ENCODE data around the gene PTRHD1. TPM values are rescaled to one million over a fixed set of nuclear protein-coding genes. Genes with fewer than 3 reads are reported as not detected.

The PTRHD1 gene
- total and polyA plus RNA-seq, 2 experiments from 2014 or later = 27.5 to 46.2 TPM

- Histone ChIP-seq H3K27me3 (replicated peaks; ENCODE audit: insufficient read depth) (no peaks in the 10 kb centered on the region), H3K36me3 (ENCODE audit: low read depth) (no peaks in the 10 kb centered on the region), H2AFZ (no peak overlapping the region), H3K79me2 (ENCODE audit: insufficient read depth) (peaks cover 3% of the 10 kb centered on the region), H3K9me3 (ENCODE audit: low read depth) (no peaks in the 10 kb centered on the region), H3K4me2 (ENCODE audit: unreplicated experiment) (no peak overlapping the region), H3K9me2 (ENCODE audit: insufficient read depth) (no peaks in the 10 kb centered on the region), H3K27ac (no peak overlapping the region), H4K20me1 (ENCODE audit: insufficient read depth) (no peaks in the 10 kb centered on the region), H3F3A (ENCODE audit: insufficient read depth) (no peaks in the 10 kb centered on the region; the same call in 1 of the 2 replicates), H3K4me3 (no peak overlapping the region), H3K9ac (no peak overlapping the region), H3K4me1 (ENCODE audit: insufficient read depth) (no peaks in the 10 kb centered on the region)
- DNase-seq = no peak
- WGBS, 2 experiments (ENCODE audit: low coverage in 1 of 2, low lambda C conversion rate in 2 of 2, missing lambda C conversion rate in 2 of 2) = 84 to 89% methylated on average over 3 of the region's 3 CpGs
- TF ChIP-seq EZH2 (IDR thresholded peaks at IDR 0.05; ENCODE audit: insufficient read depth, poor library complexity, severe bottlenecking) (no peak), EZH2phosphoT487 (IDR thresholded peaks at IDR 0.05; ENCODE audit: insufficient read depth, low read depth) (no peak)
- in situ Hi-C loops (cut with MboI) = no loop called here
Observed at GRCh38 chr2:24788816-24789215, 4.4 kb downstream of the PTRHD1 start.

GRCh38 chr2:24787532-24787931 is 5.7 kb downstream of the PTRHD1 start:
- Histone ChIP-seq H3K9me3 (ENCODE audit: low read depth) (no peaks in the 10 kb centered on the region), H3K27me3 (replicated peaks; ENCODE audit: insufficient read depth) (no peaks in the 10 kb centered on the region), H3K79me2 (ENCODE audit: insufficient read depth) (no peaks in the 10 kb centered on the region), H4K20me1 (ENCODE audit: insufficient read depth) (no peaks in the 10 kb centered on the region), H3K4me2 (ENCODE audit: unreplicated experiment) (no peak overlapping the region), H3K36me3 (ENCODE audit: low read depth) (no peaks in the 10 kb centered on the region), H3K9me2 (ENCODE audit: insufficient read depth) (no peaks in the 10 kb centered on the region), H3K9ac (no peak overlapping the region), H3K27ac (no peak overlapping the region), H2AFZ (no peak overlapping the region), H3F3A (ENCODE audit: insufficient read depth) (no peaks in the 10 kb centered on the region; the same call in 1 of the 2 replicates), H3K4me3 (no peak overlapping the region), H3K4me1 (ENCODE audit: insufficient read depth) (no peaks in the 10 kb centered on the region)
- TF ChIP-seq EZH2 (IDR thresholded peaks at IDR 0.05; ENCODE audit: insufficient read depth, poor library complexity, severe bottlenecking) (no peak), EZH2phosphoT487 (IDR thresholded peaks at IDR 0.05; ENCODE audit: insufficient read depth, low read depth) (no peak)
- in situ Hi-C loops (cut with MboI) = no loop called here
- no peak for DNase-seq
- 70 to 73% methylated on average over 2 of the region's 2 CpGs for whole genome bisulfite sequencing, 2 experiments (ENCODE audit: low coverage in 1 of 2, low lambda C conversion rate in 2 of 2, missing lambda C conversion rate in 2 of 2)

- WGBS, 2 experiments (ENCODE audit: low coverage in 1 of 2, low lambda C conversion rate in 2 of 2, missing lambda C conversion rate in 2 of 2) = 72 to 73% methylated on average over 6 of the region's 6 CpGs
- Histone ChIP-seq H3K79me2 (ENCODE audit: insufficient read depth) (no peaks in the 10 kb centered on the region), H4K20me1 (ENCODE audit: insufficient read depth) (no peaks in the 10 kb centered on the region), H3F3A (ENCODE audit: insufficient read depth) (no peaks in the 10 kb centered on the region), H2AFZ (no peak overlapping the region), H3K36me3 (ENCODE audit: low read depth) (no peaks in the 10 kb centered on the region), H3K9ac (no peak overlapping the region), H3K4me2 (ENCODE audit: unreplicated experiment) (no peak overlapping the region), H3K27ac (no peak overlapping the region), H3K27me3 (replicated peaks; ENCODE audit: insufficient read depth) (no peaks in the 10 kb centered on the region), H3K4me1 (ENCODE audit: insufficient read depth) (no peaks in the 10 kb centered on the region), H3K9me2 (ENCODE audit: insufficient read depth) (no peaks in the 10 kb centered on the region), H3K9me3 (ENCODE audit: low read depth) (no peaks in the 10 kb centered on the region), H3K4me3 (no peak overlapping the region)
- no peak for DNase-seq
- TF ChIP-seq EZH2phosphoT487 (IDR thresholded peaks at IDR 0.05; ENCODE audit: insufficient read depth, low read depth) (no peak), EZH2 (IDR thresholded peaks at IDR 0.05; ENCODE audit: insufficient read depth, poor library complexity, severe bottlenecking) (no peak)
- in situ Hi-C loops (cut with MboI) = no loop called here
Observed at GRCh38 chr2:24785671-24786321, 7.4 kb downstream of the PTRHD1 start.

GRCh38 chr2:24783641-24784040 is 9.6 kb downstream of the PTRHD1 start:
- 91 to 100% methylated on average over 3 of the region's 3 CpGs for WGBS, 2 experiments (ENCODE audit: low coverage in 1 of 2, low lambda C conversion rate in 2 of 2, missing lambda C conversion rate in 2 of 2)
- H2AFZ ChIP-seq = no peak overlapping the region
- H3K9ac ChIP-seq = no peak overlapping the region
- H3K4me3 ChIP-seq = no peak overlapping the region
- no peak overlapping the region for H3K27ac ChIP-seq
- H3K27me3 ChIP-seq (replicated peaks; ENCODE audit: insufficient read depth) = no peaks in the 10 kb centered on the region
- TF ChIP-seq EZH2phosphoT487 (IDR thresholded peaks at IDR 0.05; ENCODE audit: insufficient read depth, low read depth) (no peak), EZH2 (IDR thresholded peaks at IDR 0.05; ENCODE audit: insufficient read depth, poor library complexity, severe bottlenecking) (no peak)
- no peaks in the 10 kb centered on the region for H3K9me3 ChIP-seq (ENCODE audit: low read depth)
- H3K4me2 ChIP-seq (ENCODE audit: unreplicated experiment) = no peak overlapping the region
- in situ Hi-C loops (cut with MboI) = no loop called here
- no peaks in the 10 kb centered on the region for H3K4me1 ChIP-seq (ENCODE audit: insufficient read depth)
- DNase-seq = no peak
- no peaks in the 10 kb centered on the region for H3F3A ChIP-seq (ENCODE audit: insufficient read depth)
- H3K36me3 ChIP-seq (ENCODE audit: low read depth) = no peaks in the 10 kb centered on the region
- no peaks in the 10 kb centered on the region for H3K9me2 ChIP-seq (ENCODE audit: insufficient read depth)
- H3K79me2 ChIP-seq (ENCODE audit: insufficient read depth) = no peaks in the 10 kb centered on the region
- H4K20me1 ChIP-seq (ENCODE audit: insufficient read depth) = no peaks in the 10 kb centered on the region
